C4-2B (cell line): Measurements from ENCODE around the gene PPP2R5E.

Experiments
- CTCF ChIP-seq: fragments of 450-650 bp; conservative IDR thresholded peaks from 2 replicates; pipeline ENCODE4 v1.5.1; 2017; ENCODE audit warnings: mild to moderate bottlenecking
- ZFX ChIP-seq: fragments of 450-650 bp; IDR thresholded peaks from 2 replicates; pipeline ENCODE4 v1.6.1; 2017

- TF ChIP-seq CTCF (no peak), ZFX (no peak)
Measured at GRCh38 chr14:63344336-63344735, 198.8 kb downstream of the PPP2R5E start.
